CD4-positive, alpha-beta T cell treated with Interleukin-6 for 4 hours (primary cell): Measurements from ENCODE around the gene NKX2-4.
A peak's percentile ranks its signal among the peaks of the same experiment; 100 is the strongest.
"Not testable (repeated sequence)": the region's sequence is repeated elsewhere in the genome, so short reads cannot be mapped to it uniquely, and the experiment has no call there.

Experiments
- DNase-seq: peaks from one replicate; pipeline ENCODE4 v3.0.0-alpha.2; 2020; ENCODE audit warnings: mixed read lengths

The NKX2-4 gene

DNA sequence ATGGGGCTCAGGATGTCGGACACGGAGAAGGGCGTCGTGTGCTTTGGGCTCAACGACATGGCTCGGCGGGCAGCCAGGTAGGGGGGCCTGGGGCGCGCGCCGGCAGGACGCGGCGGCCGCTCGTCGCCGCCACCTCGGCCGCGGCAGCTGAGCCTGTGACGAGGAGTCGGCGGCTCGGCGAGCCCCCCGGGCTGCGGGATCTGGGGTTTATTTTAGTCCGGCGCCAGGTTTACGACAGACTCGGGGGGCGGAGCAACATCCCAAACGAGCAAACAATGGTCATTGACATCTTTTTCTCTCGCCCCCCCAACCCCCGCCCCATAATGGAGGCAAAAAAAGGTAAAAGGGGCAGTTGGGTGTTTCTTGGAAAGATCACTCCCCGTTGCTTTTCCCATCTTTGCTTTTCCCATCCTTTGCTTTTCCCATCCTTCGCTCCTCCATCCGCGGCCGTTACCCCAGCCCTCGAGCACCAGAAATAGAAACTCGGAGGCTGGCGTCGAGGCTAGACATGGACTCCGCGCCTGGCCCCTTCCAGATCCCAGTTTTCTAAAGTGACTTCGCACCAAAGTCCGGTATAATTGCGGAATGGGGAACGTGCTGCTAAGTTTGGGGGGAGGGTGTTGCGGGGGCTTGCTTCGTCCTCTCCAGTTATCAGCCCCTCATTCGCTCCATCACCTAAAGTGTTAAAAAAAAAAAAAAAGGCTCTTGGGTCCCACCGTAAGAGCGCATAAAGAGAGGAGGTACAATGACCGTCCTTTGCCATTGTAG is at the start of gene NKX2-4:
TSS of gene NKX2-4 (minus strand) at position 186 of the 768 bp plus-strand sequence. CDS start at position 59, 127 bp downstream.
- no peak for DNase-seq

DNA sequence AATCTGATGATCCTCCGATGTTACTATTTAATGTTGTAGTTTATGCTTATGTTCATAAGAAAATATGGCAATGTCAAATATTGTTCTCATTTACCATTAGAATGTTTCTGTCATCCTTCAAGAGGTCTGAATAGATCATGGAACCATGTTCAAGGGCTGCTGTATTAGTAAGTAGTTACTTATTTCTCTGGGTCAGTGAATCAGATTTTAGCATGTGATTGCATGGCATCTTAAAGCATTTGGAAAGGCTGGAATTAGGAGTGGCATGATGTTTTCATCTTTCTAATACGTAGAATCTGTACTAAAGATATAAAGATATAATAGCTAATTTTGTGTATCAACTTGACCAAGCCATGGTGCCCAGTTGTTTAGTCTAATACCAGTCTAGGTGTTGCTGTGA is 40.5 kb upstream of the NKX2-4 start:
- no peak for DNase-seq

DNA sequence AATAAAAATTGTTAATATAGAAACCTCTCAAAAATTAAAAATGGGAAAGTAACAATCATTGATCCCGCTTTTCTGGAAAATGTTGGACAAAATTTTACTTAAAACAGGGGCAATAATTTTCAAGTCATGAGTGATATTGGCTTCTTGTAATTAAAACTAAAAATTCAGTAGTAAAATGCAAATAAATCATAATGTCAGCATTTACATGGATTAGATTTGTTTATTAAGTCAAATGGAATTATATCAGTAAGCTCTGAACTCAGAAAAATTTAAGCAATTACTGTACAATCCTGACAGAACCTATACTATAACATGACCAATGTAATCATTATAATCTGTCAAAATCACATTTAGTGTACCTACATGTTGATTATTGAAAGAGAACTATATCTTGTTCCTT is 39.9 kb upstream of the NKX2-4 start:
- DNase-seq = no peak

DNA sequence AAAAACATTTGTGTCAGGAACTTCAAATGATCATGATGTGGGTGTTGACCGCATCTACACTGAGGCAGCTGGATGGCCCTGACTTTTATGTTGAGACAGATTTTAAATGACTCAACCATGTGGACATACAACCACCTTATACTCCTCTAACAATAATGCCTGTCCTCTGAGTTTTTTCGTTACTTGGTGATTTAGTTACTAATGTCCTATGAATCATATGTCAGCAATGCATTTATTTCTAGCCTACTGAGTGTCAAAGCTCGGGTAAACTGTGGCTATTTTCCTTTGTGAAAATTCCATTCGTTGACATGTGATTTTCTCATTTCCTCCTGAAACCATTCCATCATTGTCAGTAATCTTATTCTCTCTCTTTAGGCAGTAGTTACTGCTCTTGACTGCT is 38.9 kb upstream of the NKX2-4 start:
- DNase-seq = no peak

DNA sequence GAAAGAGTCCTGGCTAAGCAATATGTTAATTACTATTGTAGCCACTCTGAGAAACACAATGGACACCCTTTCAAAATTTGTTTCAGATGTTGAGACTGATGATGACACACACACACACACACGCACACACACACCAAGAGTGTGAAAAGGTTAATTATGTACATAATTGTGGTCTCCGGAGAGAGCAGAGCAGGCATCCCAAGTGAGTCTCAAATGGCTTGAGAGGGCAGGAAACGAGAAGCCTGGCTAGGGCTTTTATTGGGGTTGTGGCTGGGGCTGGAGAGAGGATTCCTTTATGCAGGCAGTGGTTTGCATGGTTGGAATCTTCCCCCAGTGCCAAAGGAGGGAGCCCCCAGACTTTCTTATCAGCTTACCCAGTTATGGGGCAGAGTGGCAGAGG is 38.2 kb upstream of the NKX2-4 start:
- DNase-seq = no peak

DNA sequence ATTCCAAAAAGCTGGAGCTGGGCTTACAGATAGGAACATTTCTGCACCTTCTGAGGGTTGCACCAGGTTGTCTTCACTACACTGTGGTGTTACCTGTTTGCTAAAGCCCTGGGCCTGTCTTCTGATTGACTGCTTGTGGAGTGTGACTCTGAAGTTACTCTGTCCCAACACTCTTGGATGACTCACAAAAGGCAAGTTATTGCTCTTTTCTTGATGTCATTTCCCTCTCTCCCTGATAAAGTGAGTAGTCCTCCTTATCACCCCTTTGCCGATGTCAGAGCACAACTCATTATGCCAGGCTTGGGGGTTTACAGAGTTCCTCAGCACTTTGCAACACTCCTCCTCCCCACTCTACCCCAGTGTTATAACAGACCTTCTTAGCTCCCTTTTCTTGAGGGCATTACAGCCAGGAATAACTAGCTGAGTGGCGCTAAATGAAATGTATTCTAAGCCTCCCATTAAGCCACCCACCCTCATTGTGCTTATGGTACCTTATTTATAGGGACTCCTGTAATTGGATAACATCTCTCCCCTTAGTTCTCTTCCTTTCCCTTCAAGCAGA is 36.1 kb upstream of the NKX2-4 start:
- no peak for DNase-seq

DNA sequence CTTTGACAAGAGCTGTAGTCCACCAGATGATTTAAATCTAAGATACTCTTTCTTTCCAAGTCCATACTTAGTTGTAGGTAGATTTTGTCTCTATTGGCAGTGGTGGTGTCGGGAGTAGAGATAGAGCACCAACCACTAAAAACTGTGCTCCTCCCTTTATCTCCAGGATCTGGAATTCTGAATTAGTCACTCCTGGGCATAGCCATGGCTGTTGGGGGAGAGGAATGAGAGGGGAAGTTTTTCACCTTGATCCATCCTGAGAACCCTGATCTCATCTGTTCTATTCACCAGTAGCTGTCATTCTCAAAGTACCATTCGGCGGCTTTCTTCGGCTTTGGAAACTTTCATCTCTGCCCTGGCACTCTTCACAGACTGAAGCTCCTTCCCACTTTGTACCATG is 35.6 kb upstream of the NKX2-4 start:
- DNase-seq = no peak

DNA sequence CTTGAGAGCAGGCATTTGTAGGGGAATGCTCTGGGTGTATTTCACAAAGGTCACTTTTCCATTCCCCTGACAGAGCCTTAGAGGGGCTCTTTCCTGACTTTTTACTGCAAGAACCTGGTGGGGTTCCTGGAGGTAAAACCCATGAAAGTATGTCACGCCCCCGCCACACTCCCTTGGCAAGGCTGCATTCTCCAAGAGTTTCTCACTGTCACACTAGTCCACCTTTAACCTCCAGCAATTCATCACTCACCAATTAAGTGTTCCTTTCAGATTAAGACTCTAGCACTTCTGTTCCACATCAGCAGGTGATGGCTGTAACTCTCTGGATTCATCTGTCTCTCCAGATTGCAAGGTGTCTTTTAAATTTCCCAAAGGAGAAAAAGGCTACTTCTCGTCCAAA is 32.7 kb upstream of the NKX2-4 start:
- no peak for DNase-seq

DNA sequence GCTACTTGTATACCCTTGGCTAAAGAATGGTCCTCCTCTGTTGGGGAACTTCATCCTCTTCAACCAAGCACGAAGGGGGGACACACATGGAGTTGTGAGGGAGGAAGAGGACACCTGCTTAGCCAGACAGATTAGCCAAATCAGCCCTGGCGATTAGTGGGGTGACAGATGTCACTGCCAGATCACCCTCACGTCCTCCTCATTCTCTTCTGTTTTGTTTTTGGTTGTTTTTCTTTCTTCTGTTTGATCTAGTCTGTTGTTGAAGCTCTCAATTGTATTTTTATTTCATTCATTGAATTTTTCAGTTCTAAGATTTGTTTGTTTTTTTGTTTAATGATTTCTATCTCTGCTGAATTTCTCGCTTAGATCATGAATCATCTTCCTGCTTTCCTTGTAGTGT is 27.5 kb upstream of the NKX2-4 start:
- DNase-seq = no peak

DNA sequence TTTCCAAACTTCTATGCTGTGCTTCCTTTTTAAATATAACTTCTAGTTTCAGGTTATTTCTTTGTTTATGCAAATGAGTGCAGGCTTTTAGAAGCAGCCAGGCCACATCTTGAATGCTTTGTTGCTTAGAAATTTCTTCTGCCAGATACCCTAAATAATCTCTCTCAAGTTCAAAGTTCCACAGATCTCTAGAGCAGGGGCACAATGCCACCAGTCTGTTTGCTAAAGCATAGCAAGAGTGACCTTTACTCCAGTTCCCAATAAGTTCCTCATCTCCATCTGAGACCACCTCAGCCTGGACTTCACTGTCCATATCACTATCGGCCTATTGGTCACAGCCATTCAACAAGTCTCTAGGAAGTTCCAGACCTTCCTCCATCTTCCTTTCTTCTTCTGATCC is 26.4 kb upstream of the NKX2-4 start:
- DNase-seq = not testable (repeated sequence)

DNA sequence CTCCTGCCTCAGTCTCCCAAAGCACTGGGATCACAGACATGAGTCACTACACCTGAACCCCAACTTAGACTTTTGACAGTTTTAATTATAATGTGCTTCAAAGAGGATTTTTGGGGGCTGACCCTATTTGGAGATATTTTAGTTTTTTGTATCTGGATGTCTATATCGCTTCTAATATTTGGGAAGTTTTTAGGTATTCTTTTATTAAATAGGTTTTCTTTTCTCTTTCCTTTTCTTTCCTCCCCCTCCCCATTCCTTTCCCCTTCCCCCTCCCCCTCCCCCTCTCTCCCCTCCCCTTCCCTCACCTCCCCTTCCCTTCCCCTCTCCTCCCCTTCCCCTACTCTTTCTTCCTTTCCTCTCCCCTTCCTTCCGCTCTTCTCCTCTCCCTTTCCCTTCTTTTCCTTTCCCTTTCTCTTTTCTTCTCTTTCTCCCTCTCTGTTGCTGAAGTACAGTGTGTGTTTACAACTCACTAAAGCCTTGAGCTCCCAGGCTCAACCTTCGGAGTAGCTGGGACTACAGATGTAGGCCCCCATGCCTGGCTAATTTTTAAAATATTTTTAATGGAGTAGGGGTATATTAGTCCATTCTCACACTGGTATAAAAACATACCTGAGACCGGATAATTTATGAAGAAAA is 24.4 kb upstream of the NKX2-4 start:
- no peak for DNase-seq

DNA sequence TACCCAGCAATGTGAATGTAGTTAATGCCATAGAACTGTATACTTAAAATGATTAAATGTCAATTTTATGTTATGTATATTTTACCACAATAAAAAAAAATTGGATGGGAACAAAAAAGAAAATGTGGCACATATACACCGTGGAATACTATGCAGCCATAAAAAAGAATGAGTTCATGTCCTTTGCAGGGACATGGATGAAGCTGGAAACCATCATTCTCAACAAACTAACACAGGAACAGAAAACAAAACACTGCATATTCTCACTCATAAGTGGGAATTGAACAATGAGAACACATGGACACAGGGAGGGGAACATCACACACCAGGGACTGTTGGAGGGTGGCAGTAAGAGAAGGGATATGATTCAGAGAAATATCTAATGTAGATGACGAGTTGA is 21.8 kb upstream of the NKX2-4 start:
- not testable (repeated sequence) for DNase-seq

DNA sequence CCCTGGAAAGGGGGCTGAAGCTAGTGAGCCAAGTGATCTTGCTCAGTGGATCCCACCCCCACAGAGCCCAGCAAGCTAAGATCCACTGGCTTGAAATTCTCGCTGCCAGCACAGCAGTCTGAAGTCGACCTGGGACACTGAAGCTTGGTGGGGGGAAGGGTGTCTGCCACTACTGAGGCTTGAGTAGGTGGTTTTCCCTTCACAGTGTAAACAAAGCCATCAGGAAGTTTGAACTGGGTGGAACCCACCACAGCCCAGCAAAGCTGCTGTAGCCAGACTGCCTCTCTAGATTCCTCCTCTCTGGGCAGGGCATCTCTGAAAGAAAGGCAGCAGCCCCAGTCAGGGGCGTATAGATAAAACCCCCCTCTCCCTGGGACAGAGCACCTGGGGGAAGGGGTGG is 16.7 kb upstream of the NKX2-4 start:
- DNase-seq = not testable (repeated sequence)

DNA sequence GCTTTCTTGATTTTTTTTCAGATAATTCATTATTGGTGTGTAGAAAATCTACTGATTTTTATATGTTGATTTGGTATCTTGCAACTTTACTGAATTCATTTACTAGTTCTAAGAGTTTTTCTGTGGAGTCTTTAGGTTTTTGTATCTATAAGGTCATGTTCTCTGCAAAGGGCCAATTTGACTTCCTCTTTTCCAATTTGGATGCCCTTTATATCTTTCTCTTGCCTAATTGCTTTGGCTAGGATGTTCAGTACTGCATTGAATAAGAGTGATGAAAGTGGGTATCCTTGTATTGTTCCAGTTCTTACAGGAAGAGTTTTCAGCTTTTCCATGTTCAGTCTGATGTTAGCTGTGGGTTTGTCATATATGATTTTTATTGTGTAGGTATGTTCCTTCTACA is 14.4 kb upstream of the NKX2-4 start:
- no peak for DNase-seq

DNA sequence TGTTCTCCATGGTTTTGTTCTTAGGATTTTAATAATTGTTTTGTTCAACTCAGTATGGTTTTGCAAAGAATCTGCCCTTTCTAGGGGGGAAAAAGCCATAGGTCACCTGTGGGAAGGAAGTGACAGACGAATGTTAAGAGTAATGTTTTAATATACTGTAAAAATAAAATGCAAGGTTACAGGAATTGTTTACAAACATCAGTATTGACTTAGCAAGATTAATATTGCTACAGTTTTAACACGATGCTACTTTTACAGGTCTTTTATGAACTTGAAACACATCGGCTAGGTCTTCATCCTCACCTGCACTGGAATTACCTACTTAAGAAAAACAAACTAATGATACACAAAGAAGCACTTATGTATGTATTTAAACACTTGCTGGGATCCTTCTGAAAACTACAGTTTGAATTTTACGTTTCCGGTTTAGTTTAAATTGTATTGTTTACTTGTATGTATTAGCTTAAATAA is 1.7 kb upstream of the NKX2-4 start:
- no peak for DNase-seq

DNA sequence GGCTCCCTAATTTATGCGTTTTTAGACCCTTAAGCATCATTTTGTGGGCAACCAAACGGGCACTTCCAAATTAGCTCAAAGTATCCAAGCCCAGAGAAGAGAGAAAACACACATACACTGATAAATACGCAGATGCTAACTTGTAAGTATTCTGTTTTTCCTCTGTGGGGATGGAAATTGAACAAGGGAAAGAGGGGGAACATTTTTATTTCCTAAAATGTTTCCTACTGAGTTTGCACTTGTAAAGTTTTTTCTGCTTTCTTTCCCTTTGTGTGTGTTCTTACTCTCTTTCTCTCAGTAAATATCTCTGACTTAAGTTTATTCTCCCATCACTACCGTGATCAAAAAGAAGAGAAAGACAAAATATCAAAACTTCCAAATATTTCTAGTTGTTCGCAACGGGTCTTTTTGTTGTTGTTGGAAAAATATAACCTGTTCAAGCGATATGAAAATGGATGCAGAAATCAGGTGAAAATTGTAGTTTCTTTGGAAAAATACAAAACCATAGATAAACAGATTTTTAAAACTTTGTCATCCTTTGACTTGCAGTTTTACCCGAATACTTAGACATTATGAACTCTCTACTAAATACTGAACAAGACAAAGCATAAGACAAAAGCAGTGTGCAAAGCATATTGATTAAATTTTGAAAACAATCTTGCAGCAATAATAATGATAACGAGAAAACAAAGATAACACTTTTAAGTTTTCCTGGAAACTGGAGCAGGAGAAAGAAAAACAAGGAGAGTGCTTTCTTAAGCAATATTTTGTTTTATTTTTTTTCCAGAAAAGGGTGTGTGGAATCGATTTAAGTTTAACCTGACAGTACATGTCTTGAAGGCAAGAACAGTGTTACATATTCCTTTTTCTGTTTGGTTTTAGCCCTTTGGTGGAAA is 1.0 kb upstream of the NKX2-4 start:
- DNase-seq = no peak

DNA sequence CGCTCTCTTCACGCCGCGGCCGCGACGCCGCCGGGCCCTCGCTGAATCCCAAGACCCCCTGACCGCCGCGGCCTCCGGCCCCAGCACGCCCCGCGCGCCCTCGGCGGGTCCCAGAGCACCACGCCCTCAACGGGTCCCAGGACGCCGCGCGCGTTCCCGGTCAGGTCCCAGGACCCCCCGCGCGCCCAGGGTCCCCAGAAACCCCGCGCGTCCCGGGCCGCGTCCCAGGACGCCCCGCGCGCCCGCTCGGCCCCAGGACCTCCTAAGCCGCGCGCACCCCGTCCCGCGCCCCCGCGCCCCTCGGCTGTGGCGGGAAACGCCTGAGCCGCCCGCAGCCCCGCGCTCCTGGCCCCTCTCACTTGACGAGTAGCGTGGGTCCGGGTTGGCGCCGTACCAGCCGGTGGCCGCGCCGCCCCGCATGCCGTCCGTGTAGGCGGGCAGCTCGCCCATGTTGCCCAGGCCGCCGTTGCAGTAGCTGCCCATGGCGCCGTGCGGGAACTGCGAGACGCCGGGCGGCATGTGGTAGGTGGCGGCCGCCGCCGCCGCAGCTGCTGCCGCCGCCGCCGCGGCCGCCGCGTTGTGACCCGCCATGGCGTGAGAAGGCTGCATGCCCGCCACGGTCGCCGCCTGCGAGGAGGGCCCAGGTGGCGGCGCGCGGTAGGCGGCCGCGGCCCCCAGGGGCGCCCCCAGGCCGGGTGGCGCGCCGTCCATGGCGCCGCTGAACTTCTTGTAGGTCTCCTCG is 556 bp downstream of the NKX2-4 start:
- no peak for DNase-seq

DNA sequence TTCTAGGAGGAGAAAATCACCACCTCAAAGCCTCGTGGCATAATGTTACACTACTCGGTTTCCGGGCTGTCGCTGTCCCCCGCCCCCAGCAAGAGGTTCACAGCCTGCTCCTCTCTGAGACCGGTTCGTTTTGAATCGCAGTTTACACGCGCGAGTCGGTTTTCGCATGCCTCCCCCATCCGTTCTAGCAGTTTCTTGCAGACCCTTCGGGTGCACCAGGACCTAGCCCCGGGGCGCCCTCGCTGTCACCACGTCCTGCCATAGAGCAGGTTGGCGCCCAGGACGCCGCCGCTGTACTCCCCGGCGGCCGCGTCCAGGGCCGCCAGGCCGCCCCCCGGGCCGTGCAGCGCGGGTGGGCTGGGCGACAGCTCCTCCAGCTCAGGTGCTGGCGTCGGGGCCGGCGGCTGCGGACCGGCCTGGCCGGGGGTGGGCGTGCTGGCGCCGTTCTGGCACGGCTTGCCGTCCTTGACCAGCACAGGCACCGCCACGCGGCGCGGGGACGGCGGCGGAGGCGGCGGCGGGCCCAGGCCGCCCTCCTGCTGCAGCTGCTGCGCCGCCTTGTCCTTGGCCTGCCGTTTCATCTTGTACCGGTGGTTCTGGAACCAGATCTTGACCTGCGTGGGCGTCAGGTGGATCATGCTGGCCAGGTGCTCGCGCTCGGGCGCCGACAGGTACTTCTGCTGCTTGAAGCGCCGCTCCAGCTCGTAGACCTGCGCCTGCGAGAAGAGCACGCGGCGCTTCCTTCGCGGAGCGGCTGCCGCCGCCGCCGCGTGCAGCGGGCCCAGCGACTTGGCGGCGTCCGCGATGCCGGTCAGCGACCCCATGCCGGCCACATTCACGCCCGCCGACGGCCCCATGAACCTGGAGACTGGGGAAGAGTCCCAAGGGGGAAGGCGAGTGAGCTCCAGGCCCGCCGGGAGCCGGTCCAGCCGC is 1.4 kb downstream of the NKX2-4 start:
- peak; percentile 51 for DNase-seq

DNA sequence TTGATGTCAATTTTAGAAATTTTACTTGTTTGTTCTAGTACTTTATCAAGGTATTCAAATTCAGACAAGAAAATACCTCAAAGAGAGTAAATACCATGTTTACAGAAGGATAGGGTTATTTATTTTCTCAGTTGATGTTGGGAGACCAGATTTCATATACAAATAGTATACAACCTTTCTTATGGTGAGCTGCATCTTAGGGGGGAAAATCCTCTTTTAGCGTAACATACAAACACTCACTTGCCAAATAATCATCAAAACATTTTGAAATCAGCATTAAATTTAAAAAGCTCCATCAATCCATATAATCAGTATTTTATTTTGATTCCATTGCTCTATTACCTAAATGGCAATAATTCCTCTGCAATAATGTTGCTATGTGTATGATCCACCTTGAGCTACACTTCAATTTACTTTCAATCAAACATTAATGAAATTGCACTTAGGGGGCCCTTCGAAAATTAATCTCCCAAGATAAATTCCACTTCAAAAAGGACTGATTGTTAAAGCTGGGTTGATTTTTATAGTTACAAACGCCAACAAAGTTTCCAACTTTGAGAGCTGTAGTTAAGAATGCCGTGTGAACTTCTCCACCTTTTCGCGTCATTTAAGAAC is 2.2 kb downstream of the NKX2-4 start:
- DNase-seq = no peak

DNA sequence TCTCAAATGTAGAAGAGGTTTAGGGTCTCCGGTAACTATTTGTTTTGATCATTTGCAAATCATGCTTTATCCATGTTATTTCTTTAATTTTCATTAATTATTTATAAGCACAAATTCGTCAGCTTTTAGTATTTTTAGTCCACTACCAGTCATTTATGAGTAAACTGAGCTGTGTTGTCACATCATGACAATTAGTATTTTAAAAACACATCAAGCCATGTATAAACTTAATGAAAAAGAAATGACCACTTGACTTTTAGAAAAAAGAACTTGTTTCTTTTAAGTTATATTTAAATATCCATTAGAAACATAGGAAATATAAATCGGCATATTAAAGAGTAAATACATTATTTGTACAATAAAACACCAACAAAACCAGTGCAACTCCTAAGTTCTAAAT is 2.8 kb downstream of the NKX2-4 start:
- DNase-seq = no peak
